Mucosa of gallbladder (tissue), 1 donor: ENCODE results near the gene GLP1R. TPM values are rescaled to one million over a fixed set of nuclear protein-coding genes. Genes with fewer than 3 reads are reported as not detected.

Source experiments
- DNase-seq: peaks from one replicate; pipeline ENCODE4 v3.0.0-alpha.2; 2020; ENCODE audit warnings: low spot score
- total RNA-seq: library from RNA; stranded (reverse); gene quantifications from one replicate; pipeline ENCODE4 v1.2.1, GENCODE V29; 2021
- donor health status: DM: no; HTN: no; CAD: no.

The GLP1R gene
- total RNA-seq, result 0.06 TPM

DNA sequence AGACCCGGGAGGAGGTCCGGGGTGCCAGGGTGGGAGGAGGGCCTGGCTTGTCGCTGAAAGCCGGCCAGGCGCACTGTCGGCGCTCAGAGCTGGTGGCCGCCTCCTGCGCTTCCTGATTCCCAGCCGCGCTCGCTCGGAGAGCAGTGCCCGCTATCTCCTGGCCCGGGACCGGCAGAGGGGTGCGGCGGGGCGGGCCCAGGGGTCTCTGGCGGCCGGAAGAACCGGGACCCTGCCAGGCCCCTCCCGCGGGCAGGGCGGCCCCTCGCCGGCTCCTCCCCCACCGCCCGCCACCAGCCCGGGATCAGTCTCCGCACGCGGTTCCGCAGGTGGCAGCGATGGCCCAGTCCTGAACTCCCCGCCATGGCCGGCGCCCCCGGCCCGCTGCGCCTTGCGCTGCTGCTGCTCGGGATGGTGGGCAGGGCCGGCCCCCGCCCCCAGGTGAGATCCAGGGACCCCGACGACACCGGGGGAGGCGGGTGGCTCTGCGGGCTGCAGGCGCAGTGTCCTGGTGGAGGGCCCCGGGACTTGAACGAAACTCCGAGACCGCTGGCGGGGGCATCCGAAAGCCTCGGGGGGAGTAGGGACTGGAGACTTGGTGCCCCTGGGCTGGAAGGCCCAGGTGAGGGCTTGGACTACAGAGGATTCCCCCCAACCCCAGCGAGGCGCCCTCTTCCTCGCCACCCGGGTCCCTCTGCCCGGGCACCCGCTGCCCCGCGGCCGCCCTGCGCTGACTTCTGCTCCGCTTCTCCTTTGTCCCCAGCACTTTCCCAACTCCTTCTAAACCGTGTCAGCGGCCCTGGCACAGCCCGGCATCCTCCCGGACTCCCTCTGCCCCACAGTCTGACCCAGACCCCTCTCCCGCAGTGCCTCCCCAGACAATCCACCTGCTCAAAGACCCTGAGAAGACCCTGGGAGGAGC is at the start of gene GLP1R:
TSS of gene GLP1R (plus strand) at position 301 of the 919 bp plus-strand sequence. CDS start at position 361, 60 bp downstream.
- DNase-seq, result no peak

DNA sequence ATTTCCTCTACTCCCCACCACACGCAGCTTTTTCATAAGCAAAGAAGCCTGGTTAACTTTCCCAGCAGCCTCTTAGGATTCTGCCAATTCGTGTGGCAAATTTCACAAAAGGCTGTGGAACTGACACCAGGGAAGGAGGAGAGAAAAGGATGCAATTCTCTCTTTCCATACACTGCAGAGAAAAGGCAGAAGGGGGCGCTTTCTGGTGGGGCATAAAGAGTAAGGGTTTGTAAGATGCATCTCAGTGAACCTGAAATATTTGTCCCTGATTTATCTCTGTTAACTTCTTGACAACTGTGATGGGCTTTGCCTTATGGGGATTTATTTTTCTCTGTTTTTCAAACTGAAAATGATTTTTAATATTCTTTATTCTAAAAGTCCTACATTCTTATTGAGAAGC is 45.5 kb upstream of the GLP1R start:
- no peak for DNase-seq

DNA sequence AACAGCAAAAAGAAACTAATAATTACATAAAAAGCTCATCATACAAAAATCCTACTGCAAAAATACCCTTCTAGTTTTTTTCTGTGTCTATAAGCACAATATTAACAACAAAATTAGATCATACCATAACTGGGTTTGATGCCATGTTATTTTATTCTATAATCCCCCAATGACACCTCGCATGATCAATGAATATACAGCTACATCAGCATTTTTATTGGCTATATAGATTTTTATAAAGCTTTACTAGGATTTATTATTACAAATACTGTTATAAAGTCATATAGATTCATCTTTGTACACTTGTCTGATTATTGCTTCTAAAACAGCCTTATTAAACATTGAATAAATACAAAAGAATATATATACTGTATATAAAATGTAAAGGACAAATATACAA is 45.1 kb upstream of the GLP1R start:
- no peak for DNase-seq

DNA sequence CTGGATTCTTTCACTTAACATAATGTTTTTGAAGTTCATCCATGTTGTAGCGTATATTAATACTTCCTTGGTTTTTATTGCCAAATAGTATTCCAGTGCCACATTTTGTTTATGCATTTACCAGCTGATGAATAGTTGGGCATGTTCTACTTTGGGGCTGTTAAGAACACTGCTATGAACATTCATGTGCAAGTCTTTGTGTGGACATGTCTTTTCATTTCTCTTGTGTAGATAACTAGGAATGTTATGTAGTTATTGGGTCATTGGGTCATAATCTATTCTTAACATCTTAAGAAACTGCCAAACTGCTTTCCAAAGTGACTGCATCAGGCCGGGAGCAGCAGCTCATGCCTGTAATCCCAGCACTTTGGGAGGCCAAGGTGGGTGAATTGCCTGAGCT is 43.8 kb upstream of the GLP1R start:
- DNase-seq, result no peak

DNA sequence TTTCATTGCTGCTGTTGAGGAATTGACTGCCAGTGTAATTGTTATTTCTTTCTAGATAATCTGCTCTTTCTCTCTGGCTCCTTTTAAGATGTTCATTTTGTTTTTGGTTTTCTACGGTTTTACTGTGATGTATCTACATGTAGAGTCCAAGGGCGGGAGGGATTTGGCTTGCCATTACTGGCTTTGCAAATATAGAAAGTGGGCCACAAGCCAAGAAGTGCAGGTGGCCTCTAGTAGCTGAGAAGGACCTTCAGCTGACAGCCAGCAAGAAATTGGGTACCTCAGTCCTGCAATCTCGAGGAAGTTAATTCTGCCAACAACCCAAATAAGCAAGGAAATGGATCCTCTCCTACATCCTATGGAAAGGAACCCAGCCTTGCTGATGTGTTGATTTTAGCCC is 42.8 kb upstream of the GLP1R start:
- no peak for DNase-seq

DNA sequence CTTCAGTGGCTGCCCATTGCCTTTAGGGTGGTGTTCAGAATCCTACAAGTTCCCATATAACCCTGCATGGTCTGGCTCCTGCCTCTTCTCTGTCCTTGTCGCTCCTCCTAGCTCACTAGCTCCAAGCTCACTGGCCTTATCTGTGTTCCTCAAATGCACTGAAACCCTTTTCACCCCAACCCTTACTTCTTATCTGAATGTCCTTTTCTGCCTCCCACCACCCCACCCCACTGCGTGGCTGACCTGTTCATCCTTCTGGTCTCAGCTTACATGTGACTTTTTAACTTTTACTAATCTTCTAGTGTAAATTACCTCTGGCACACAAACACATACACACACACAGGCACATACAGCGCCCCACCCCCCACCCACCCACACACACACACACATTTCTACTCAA is 41.0 kb upstream of the GLP1R start:
- DNase-seq, result no peak

DNA sequence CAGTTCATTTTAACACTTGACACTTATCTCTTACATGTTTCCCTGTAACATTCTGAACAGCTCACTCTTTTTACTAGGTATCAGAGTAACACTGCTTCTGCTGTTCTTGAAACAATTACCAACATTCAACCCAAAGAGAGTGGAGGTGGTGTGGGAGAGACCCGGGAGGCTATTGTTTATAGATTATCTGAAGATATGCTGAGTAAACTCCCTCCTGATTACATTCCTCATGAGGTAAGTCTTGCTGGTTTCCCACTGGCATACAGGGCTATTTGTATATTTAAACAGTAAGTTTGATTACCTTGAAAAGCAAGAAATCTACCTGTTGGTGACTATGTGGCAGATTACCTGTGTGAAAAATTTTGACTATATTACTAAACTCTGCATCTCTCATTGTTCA is 39.8 kb upstream of the GLP1R start:
- DNase-seq, result no peak

DNA sequence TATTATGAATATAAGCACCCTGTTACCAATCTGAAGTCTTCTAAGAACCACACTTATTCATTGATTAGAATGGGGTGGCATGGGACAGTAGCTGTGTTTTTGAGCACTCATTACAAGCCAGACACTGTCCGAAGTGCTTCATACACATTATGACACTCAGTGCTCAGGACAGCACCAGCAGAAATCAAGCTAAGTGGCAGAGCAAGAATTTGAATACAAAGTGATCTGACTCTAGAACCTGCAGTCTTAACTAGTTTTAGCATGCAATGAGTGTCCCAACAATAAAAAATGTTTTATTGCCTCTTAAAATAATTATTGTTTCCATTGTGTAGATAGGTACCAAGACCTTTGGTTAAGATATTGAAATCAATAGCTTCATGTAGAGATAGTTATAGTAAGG is 39.1 kb upstream of the GLP1R start:
- DNase-seq, result no peak

DNA sequence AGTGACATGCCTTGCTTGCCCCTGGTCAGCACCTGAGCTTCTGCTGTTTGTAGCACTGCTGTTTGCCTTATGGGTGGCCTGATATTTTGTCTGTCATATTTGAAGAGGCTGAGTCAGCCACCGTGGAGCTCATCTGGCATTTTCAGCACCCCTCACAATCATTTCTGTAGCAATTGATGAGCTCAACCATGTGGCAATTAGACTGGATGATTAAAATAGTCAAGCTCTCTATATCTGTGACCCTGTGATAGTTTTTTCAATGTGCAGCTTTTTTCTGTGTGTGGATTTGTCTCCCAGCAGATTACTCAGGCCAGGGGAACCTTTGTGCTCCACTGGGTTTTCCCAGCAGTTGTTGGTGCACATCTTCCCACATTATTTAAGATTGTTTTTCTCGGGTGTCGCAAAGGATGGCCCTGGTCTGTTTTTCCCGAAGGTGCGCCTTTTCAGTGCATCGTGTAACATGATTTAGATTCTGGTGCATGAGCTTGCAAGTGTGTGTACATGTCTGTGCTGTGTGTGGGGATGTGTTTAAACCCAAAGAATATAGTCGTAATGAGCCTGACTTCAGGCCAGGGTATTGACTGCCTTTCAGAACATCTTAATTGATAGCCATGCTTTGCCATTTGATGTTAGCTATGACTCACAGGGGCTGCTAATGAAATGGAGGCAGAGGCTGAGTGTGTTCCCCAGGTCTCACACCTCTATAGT is 31.6 kb upstream of the GLP1R start:
- DNase-seq, result no peak

DNA sequence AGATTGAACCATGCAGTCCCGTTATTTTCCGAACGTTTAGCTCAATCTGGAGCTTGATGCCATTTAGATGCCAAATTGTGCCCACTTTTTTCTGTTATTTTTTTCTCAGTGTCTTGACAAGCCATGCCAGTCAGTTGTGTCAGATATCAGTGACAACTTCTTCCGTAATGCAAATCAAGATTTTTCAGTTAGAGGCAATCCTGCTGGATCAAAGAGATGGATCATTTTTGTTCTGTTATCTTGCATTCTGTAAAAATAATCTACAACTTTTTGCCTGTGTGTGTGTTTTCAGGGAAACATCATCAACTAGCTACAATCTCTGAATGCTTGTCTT is 31.1 kb upstream of the GLP1R start:
- DNase-seq, result no peak

DNA sequence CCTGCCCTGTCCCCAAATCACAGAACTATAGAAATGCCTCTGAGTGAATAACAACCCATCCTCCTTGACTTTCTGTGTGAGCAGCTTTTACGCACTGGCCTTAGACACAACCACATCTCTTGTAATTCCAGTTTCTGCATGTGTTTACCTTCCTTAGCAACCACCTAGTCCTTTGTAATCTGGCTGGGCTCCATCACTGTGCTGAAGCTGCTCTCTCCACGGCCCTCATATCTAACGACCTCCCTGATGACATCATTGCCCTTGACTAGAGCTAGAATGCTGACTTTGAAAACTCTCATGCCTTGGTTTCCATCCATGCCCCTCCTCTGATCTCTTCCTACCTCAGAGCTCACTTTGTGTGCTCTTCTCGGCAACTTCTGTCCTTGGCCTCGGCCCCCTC is 30.5 kb upstream of the GLP1R start:
- DNase-seq, result no peak

DNA sequence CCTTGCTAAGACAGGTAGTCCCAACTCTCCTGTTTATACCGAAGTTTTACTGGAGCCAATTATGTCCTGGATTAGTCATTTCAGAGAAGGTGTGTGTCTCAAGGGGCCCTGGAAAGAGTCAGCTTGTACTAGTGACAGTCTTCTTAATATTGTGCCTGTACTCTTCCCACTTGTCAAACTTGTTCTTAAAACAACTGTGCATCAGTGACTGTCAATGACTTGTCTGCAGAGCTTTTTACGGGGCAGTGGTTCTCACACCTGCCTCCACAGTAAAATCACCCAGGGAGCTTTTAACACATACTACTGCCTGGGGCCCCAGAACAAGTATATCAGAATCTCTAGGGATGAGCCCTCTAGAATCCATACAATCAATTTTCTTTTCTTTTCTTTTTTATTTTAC is 28.4 kb upstream of the GLP1R start:
- no peak for DNase-seq

DNA sequence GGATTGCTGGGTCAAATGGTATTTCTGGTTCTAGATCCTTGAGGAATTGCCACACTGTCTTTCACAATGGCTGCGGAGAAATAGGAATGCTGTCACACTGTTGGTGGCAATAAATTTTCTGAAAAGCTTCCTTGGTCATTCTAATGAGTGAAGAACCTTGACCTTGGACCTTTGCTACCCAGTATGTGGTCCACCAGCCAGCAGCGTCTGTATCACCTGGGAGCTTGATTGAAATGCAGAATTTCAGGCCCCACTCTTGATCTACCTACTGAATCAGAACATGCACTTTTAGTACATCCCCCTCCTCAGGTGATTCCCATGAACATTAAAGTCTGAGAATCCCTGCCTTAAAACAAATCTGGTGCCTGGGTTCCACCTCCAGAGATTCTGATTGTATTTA is 27.5 kb upstream of the GLP1R start:
- DNase-seq, result no peak

DNA sequence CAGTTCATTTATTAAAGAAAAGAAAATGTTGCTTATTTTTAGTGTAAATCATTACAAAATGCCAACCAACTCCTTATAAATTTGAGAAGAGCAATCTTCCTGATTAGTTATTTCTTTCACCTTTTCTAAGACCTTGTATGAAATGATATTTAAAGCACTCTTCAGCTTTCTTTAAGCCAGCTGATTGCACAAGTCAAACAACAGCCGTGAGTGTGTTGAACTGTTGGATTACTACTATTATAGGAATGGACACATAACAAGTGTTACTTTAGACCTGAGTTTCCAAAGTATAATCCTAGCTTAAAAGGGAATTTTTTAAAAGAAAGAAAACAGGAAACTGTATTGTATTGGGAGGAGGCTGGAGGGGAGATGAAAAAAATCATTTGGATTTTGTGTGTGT is 26.8 kb upstream of the GLP1R start:
- DNase-seq, result no peak

DNA sequence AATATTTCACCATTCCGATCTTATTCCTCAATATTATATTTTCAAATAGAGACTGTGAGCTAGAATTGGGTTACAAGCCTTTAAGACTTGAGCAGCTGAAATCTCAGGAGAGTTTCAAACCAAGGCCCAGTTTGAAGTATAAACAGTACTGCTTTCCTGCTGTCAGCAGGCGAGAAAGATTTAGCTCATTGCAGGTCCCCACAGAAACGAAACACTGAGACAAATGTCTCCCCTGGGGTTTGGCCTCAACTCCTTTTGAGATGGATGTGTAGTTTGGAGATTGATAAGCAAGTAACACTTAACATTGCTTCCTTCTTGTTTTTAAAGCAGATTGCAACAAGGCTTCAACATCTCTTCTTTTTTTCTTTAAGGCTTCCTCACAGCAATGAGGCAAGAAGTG is 22.4 kb upstream of the GLP1R start:
- DNase-seq, result no peak

DNA sequence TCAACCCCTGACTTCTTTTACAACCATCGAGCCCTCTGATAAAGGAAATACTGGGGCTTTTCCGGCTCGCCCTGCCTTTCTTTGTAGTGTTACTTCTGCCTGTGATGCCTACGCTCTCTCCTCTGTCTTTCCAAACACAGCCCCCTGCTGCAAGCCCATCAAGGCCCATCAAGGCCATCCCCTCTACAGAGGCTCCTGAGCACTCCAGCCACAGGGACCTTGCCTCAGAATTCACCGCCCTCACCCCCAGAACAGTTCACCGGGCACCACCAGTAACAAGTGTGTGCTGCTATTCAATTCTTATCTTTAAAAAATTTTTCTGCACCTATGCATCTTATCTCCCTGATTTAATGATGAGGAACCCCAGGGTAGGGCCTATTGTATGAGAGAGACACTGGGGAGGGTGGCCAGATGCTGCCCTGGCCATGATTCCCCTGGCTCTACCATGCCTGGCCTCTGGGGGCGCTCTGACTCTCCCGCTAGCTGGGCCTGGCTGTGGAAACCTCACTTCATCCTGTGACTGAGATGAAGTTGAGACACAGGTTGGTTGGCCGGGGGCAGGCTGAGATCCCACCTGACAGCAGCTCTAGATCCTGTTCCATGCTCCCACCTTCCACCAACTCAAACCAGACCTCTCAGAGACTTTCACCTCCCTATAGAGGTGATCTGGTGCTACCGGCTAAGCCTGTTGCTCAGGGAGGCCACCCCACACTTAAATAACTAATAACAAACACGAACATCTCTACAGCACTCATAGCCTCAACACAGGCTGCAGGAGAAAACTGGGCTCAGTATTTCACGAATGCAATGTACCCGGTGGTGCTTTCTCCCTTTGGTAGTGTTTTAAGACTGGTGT is 19.2 kb upstream of the GLP1R start:
- no peak for DNase-seq

DNA sequence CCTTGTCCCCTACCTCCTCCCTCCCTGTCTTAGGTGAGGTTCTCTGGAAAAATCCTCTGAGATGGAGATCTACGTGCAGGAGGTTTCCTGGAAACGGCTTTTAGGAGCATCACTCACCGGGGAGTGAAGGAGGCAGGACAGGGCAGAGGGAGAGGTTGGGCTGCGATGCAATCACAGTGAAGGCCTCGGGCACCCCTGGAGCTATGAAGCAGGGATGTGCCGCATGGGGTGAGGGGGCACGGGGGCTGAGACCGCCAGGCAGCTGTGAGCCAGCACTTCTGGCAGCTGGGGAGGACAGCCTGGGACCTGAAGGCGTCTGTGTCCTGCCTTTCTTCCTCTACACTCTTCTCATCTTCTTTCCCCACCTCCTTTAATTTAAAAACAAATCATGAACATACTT is 12.9 kb upstream of the GLP1R start:
- no peak for DNase-seq

DNA sequence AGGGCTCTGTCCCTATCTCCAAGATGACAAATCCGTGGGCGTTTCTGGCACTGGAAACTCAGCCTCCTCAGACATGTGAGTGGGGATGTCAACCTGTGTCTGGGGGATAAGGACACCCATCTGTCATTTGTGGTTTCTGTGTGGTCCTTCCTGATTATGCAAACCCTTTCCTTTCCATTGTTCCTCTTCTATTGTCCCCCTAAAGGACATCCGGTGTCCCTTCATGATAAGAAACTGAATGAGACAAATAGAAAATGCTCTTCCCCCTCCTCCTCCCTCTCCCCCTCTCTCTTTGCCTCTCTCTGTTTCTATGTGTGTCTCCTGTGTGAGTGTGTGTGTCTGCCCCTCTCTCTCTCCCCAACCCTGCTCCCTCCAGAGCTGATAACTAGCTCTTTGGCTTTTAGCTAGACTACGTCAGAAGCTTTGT is 11.5 kb upstream of the GLP1R start:
- DNase-seq, result no peak

DNA sequence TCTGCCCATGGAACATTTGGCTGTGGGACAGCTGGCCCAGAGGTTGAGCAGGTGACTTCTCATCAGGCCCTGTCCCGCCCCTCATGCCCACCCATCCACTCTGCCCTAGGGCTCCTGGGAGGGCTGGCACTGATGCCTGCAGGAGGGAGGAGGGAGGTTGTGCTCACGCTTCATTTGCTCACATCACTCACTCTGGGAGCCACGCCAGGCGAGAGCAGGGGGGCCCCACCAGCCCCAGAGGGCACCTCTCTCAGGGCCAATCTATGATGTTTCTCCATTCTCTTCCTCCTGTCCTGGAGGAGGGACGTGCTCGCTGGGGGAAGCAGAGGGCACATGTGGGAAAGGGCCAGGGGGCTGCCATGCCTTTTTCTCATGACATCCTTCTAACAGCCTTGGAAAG is 10.9 kb upstream of the GLP1R start:
- no peak for DNase-seq

DNA sequence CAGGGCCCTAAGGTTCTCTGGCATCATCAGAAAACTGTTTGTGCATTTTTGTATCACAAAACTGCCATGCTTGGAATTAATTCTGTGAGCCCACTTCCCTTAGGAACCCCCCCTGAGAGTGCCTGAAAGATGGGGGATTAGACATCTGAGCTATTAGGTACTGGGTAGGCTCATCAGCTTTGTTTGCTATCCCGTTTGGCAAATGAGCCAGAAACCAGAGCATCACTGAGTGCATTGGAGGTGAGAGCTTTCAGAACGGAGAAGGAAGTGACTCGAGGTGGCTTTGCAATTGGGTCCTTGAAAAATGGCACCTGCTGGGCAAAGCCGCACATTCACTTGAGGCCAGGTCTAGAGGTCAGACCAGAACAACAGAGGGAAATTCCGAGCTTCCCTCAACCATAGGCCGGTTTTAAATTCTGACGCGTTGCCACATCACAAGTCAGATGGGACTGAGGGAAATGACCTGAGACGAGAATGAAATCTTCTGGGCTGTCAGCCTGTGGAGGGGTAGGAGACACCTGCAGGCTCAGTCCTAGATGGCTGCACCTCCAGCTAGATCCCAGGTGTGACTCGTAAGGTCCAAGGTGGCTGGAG is 8.4 kb upstream of the GLP1R start:
- no peak for DNase-seq

DNA sequence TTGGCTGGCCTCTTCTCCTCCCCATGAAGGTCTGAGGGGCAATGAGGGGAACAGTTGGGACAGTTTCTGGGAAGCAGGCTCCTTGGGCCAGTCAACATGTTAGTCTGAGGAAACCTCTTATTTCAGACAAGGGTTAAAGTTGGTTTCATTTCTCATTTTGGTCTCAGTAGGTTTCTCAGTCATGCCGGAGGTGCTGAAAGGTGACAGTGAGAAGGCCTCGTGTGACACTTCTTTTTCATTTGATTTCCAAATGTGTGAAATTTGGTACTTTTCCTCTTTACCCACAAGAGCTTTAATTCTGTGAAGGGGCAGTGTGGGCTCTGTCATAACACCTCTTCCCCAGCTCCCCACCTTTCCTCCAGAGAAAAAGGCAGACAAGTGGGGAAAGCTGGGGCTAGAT is 7.5 kb upstream of the GLP1R start:
- DNase-seq, result no peak

DNA sequence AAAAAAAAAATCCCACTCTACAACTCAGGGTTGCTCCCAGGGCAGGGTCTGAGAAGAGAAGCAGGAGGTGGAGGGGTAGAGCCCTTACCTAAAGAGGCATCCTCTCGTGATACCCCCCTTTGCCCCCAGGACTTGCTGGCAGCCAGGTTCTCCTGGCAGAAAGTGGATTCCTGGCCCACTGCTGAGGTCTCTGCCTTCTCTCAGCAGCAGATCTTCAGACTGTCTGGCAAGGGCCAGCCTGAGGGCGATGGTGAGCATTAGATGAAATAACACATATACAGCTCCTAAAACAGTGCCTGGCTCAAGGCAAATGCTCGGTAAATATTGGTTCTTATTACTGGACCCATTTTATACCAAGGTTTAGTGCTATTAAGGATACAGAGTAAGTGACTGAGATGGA is 4.8 kb upstream of the GLP1R start:
- no peak for DNase-seq
